GM23338 (cell line): Measurements from ENCODE around the gene NFIC. TPM values are rescaled to one million over a fixed set of nuclear protein-coding genes. Genes with fewer than 3 reads are reported as not detected.

Experiments
- ATAC-seq: fragments of 200-7000 bp; cut with Tn5 transposase; 3 replicates; pipeline ENCODE4 v1.9.1; 2020
- DNase-seq: peaks from one replicate; pipeline ENCODE4 v3.0.0-alpha.2; 2015; ENCODE audit warnings: low spot score
- H2AFZ ChIP-seq: fragments of 200-600 bp; sonication (generic); 2 replicates; pipeline ENCODE4 v1.8.0; 2016; ENCODE audit warnings: antibody characterized with exemption, mild to moderate bottlenecking, moderate library complexity
- H3F3A ChIP-seq: fragments of 200-600 bp; sonication (generic); replicated peaks from 2 replicates; pipeline ENCODE4 v1.8.0; 2017; ENCODE audit warnings: antibody characterized with exemption, mixed run types, low read depth
- H3K27ac ChIP-seq: fragments of 200-600 bp; sonication (generic); 2 replicates; pipeline ENCODE4 v1.6.1; 2016; ENCODE audit warnings: low read depth
- H3K27me3 ChIP-seq: fragments of 200-600 bp; sonication (generic); 2 replicates; pipeline ENCODE4 v1.8.0; 2016; ENCODE audit warnings: mild to moderate bottlenecking, mixed run types, moderate library complexity; ENCODE audit not compliant: insufficient read depth
- H3K36me3 ChIP-seq: fragments of 200-600 bp; sonication (generic); 2 replicates; pipeline ENCODE4 v1.8.0; 2016; ENCODE audit warnings: mild to moderate bottlenecking; ENCODE audit not compliant: insufficient read depth
- H3K4me1 ChIP-seq: fragments of 200-600 bp; sonication (generic); 2 replicates; pipeline ENCODE4 v1.8.0; 2016; ENCODE audit warnings: mild to moderate bottlenecking, moderate library complexity; ENCODE audit not compliant: insufficient read depth
- H3K4me2 ChIP-seq: fragments of 200-600 bp; sonication (generic); 2 replicates; pipeline ENCODE4 v1.7.1; 2017; ENCODE audit warnings: mixed run types
- H3K4me3 ChIP-seq: fragments of 200-600 bp; sonication (generic); 2 replicates; pipeline ENCODE4 v1.6.1; 2016; ENCODE audit warnings: mixed run types
- H3K79me2 ChIP-seq: fragments of 200-600 bp; sonication (generic); replicated peaks from 2 replicates; pipeline ENCODE4 v1.8.0; 2017; ENCODE audit warnings: mild to moderate bottlenecking; ENCODE audit not compliant: insufficient read depth
- H3K9me2 ChIP-seq: fragments of 200-600 bp; sonication (generic); 2 replicates; pipeline ENCODE4 v1.8.0; 2017; ENCODE audit not compliant: insufficient read depth
- H4K20me1 ChIP-seq: fragments of 200-600 bp; sonication (generic); replicated peaks from 2 replicates; pipeline ENCODE4 v1.8.0; 2017; ENCODE audit warnings: mild to moderate bottlenecking; ENCODE audit not compliant: insufficient read depth
- H3K27ac Mint-ChIP-seq: 2 replicates; pipeline ENCODE4 v1.8.0; 2020; ENCODE audit warnings: inconsistent platforms, mild to moderate bottlenecking, moderate library complexity, mixed read lengths
- H3K27me3 Mint-ChIP-seq: 3 replicates; pipeline ENCODE4 v1.8.0; 2022; ENCODE audit warnings: low read depth, mild to moderate bottlenecking, moderate library complexity, mixed read lengths, inconsistent platforms; ENCODE audit not compliant: insufficient read depth, poor library complexity
- H3K36me3 Mint-ChIP-seq: 3 replicates; pipeline ENCODE4 v1.8.0; 2021; ENCODE audit warnings: low read depth, mild to moderate bottlenecking, inconsistent platforms, moderate library complexity, mixed read lengths
- H3K4me1 Mint-ChIP-seq: 3 replicates; pipeline ENCODE4 v1.8.0; 2020; ENCODE audit warnings: mild to moderate bottlenecking, inconsistent platforms, mixed read lengths
- H3K4me3 Mint-ChIP-seq: 3 replicates; pipeline ENCODE4 v1.8.0; 2021; ENCODE audit warnings: moderate library complexity, mild to moderate bottlenecking, inconsistent platforms, mixed read lengths
- H3K9me3 Mint-ChIP-seq: 3 replicates; pipeline ENCODE4 v1.8.0; 2020; ENCODE audit warnings: moderate library complexity, mild to moderate bottlenecking, inconsistent platforms, mixed read lengths
- CREB1 ChIP-seq: fragments of 250-450 bp; sonication (Bioruptor Pico); IDR thresholded peaks from 2 replicates; pipeline ENCODE4 v1.5.0; 2020; ENCODE audit warnings: low read depth, mild to moderate bottlenecking, moderate library complexity
- EZH2 ChIP-seq: fragments of 200-600 bp; sonication (generic); IDR thresholded peaks from one replicate; pipeline ENCODE4 v1.8.0; 2017; ENCODE audit warnings: antibody characterized with exemption, mild to moderate bottlenecking, low read depth; ENCODE audit not compliant: unreplicated experiment
- EZH2phosphoT487 ChIP-seq: fragments of 200-600 bp; sonication (generic); IDR thresholded peaks from one replicate; pipeline ENCODE4 v1.8.1; 2018; ENCODE audit warnings: antibody characterized with exemption; ENCODE audit not compliant: unreplicated experiment
- JUNB ChIP-seq: IDR thresholded peaks from one replicate; pipeline ENCODE4 v1.6.1; 2016; ENCODE audit warnings: antibody characterized with exemption; ENCODE audit not compliant: unreplicated experiment
- NANOG ChIP-seq: IDR thresholded peaks from 2 replicates; pipeline ENCODE4 v1.6.1; 2016; ENCODE audit warnings: antibody characterized with exemption, borderline replicate concordance
- POLR2AphosphoS5 ChIP-seq: IDR thresholded peaks from 2 replicates; pipeline ENCODE4 v1.6.1; 2016; ENCODE audit warnings: antibody characterized with exemption, low read depth
- STAT1 ChIP-seq: IDR thresholded peaks from one replicate; pipeline ENCODE4 v1.6.1; 2016; ENCODE audit warnings: antibody characterized with exemption; ENCODE audit not compliant: unreplicated experiment
- ZNF114 ChIP-seq: fragments of 250-450 bp; sonication (Bioruptor Pico); IDR thresholded peaks from 2 replicates; pipeline ENCODE4 v1.5.0; 2020; ENCODE audit warnings: mild to moderate bottlenecking, moderate library complexity
- ZNF331 ChIP-seq: fragments of 250-450 bp; sonication (Bioruptor Pico); IDR thresholded peaks from 2 replicates; pipeline ENCODE4 v1.5.0; 2020; ENCODE audit warnings: low read depth, mild to moderate bottlenecking, moderate library complexity
- ZNF462 ChIP-seq: fragments of 250-450 bp; sonication (Bioruptor Pico); IDR thresholded peaks from 2 replicates; pipeline ENCODE4 v1.5.0; 2020; ENCODE audit warnings: mild to moderate bottlenecking, moderate library complexity
- polyA plus RNA-seq: library from polyadenylated mRNA; unstranded; fragments of >200 nt; fragmentation: Nextera tagmentation; extraction: Ambion mirVana; gene quantifications from 2 replicates; pipeline ENCODE4 v1.2.1, GENCODE V29; 2016
- total RNA-seq: library from RNA; depleted of rRNA; stranded (reverse); fragments of >200 nt; shearing (Covaris generic); gene quantifications from 2 replicates; pipeline ENCODE4 v1.2.3, GENCODE V29; 2014
- TF ChIP-seq, protein P1 (sequence below), 2 experiments: fragments of 200-600 bp in 1 of 2; sonication (generic) in 1 of 2; conservative IDR thresholded peaks; 2 replicates each; pipeline versions ENCODE4 v1.5.1 to v1.6.1; 2016 to 2017; ENCODE audit warnings: antibody characterized with exemption in 2 of 2, low read depth in 2 of 2, mild to moderate bottlenecking in 2 of 2, moderate library complexity in 1 of 2
- TF ChIP-seq, protein P2 (sequence below): IDR thresholded peaks from 2 replicates; pipeline ENCODE4 v1.6.1; 2016; ENCODE audit warnings: antibody characterized with exemption
- TF ChIP-seq, protein P3 (sequence below): IDR thresholded peaks from one replicate; pipeline ENCODE4 v1.6.1; 2018; ENCODE audit warnings: antibody characterized with exemption; ENCODE audit not compliant: unreplicated experiment

The NFIC gene
- total and polyA plus RNA-seq, 2 experiments from 2014 or later, result 1.3 to 5.3 TPM

- Histone ChIP-seq H3K9me2 (no peaks in the 10 kb centered on the region), H3K79me2 (no peaks in the 10 kb centered on the region), H3K4me1 (no peaks in the 10 kb centered on the region), H4K20me1 (no peaks in the 10 kb centered on the region), H3K4me2 (no peak overlapping the region), H3K27ac (no peak overlapping the region), H3F3A (no peaks in the 10 kb centered on the region), H3K4me3 (no peak overlapping the region), H3K36me3 (no peaks in the 10 kb centered on the region), H2AFZ (no peak overlapping the region), H3K27me3 (no peaks in the 10 kb centered on the region)
- no peak overlapping the region for H3K27ac Mint-ChIP-seq
- H3K36me3 Mint-ChIP-seq, result no peaks in the 10 kb centered on the region
- peaks cover 16% of the 10 kb centered on the region for H3K27me3 Mint-ChIP-seq
- peaks cover 3% of the 10 kb centered on the region; the same call in 2 of the 3 replicates for H3K4me1 Mint-ChIP-seq
- no peaks in the 10 kb centered on the region for H3K9me3 Mint-ChIP-seq
- TF ChIP-seq ZNF331 (CRISPR knock-in tag) (no peak), ZNF462 (CRISPR knock-in tag) (no peak), STAT1 (no peak), NANOG (no peak), JUNB (no peak), ZNF114 (no peak), POLR2AphosphoS5 (no peak), CREB1 (no peak), EZH2phosphoT487 (no peak), EZH2 (no peak)
- TF ChIP-seq, protein P1, sequence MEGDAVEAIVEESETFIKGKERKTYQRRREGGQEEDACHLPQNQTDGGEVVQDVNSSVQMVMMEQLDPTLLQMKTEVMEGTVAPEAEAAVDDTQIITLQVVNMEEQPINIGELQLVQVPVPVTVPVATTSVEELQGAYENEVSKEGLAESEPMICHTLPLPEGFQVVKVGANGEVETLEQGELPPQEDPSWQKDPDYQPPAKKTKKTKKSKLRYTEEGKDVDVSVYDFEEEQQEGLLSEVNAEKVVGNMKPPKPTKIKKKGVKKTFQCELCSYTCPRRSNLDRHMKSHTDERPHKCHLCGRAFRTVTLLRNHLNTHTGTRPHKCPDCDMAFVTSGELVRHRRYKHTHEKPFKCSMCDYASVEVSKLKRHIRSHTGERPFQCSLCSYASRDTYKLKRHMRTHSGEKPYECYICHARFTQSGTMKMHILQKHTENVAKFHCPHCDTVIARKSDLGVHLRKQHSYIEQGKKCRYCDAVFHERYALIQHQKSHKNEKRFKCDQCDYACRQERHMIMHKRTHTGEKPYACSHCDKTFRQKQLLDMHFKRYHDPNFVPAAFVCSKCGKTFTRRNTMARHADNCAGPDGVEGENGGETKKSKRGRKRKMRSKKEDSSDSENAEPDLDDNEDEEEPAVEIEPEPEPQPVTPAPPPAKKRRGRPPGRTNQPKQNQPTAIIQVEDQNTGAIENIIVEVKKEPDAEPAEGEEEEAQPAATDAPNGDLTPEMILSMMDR (conservative IDR thresholded peaks at IDR 0.05; ENCODE audit: low read depth in 2 of 2), result no peak
- TF ChIP-seq, protein P2, sequence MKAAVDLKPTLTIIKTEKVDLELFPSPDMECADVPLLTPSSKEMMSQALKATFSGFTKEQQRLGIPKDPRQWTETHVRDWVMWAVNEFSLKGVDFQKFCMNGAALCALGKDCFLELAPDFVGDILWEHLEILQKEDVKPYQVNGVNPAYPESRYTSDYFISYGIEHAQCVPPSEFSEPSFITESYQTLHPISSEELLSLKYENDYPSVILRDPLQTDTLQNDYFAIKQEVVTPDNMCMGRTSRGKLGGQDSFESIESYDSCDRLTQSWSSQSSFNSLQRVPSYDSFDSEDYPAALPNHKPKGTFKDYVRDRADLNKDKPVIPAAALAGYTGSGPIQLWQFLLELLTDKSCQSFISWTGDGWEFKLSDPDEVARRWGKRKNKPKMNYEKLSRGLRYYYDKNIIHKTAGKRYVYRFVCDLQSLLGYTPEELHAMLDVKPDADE, result no peak
- TF ChIP-seq, protein P3, sequence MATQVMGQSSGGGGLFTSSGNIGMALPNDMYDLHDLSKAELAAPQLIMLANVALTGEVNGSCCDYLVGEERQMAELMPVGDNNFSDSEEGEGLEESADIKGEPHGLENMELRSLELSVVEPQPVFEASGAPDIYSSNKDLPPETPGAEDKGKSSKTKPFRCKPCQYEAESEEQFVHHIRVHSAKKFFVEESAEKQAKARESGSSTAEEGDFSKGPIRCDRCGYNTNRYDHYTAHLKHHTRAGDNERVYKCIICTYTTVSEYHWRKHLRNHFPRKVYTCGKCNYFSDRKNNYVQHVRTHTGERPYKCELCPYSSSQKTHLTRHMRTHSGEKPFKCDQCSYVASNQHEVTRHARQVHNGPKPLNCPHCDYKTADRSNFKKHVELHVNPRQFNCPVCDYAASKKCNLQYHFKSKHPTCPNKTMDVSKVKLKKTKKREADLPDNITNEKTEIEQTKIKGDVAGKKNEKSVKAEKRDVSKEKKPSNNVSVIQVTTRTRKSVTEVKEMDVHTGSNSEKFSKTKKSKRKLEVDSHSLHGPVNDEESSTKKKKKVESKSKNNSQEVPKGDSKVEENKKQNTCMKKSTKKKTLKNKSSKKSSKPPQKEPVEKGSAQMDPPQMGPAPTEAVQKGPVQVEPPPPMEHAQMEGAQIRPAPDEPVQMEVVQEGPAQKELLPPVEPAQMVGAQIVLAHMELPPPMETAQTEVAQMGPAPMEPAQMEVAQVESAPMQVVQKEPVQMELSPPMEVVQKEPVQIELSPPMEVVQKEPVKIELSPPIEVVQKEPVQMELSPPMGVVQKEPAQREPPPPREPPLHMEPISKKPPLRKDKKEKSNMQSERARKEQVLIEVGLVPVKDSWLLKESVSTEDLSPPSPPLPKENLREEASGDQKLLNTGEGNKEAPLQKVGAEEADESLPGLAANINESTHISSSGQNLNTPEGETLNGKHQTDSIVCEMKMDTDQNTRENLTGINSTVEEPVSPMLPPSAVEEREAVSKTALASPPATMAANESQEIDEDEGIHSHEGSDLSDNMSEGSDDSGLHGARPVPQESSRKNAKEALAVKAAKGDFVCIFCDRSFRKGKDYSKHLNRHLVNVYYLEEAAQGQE, result no peak
- no peak overlapping the region for H3K4me3 Mint-ChIP-seq
- DNase-seq (no peak), ATAC-seq (no peak)
Observed at GRCh38 chr19:3412066-3412465, 45.7 kb downstream of the NFIC start.
